Measurements from ENCODE around the gene SPOCK3. TPM values are rescaled to one million over a fixed set of nuclear protein-coding genes. Genes with fewer than 3 reads are reported as not detected.

The SPOCK3 gene
- total and polyA plus RNA-seq, 10 of the 15 experiments (the other 5 are each of a cell fraction or from before 2014, with no cell fraction given): 0.06 to 0.39 (median 0.09) TPM; not detected in 5

DNA sequence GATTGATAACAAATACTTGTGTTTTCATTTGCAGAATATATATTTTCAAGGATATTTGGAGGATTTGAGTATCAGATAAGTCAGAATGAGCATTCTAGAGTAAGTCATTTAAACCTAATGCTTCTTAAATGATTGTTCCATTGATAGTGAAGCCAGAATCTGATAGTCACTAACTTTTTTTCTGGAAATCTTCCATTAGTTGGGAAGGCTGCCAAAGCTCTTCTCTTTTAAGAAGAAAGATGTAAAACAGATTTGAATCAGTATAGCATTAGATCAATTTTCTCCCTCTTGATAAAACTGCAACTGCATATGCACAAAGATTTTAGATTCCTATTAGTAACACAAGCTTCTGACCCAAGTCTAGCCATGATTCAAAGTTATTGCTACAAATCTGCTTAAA lies 256.7 kb downstream of the SPOCK3 start:
- Histone ChIP-seq H2AFZ (ENCODE audit: control insufficient read depth, low read depth, low read length) (no peak overlapping the region), H3K4me3 (no peak overlapping the region), H3K36me3 (ENCODE audit: control insufficient read depth in 2 of 2, insufficient read depth in 2 of 2, low read length in 1 of 2) (no peaks in the 10 kb centered on the region), H3K27me3 (replicated peaks in 1 of 2; ENCODE audit: control insufficient read depth in 2 of 2, insufficient read depth in 2 of 2, low read length in 1 of 2) (no peaks in the 10 kb centered on the region), H3K79me2 (ENCODE audit: control insufficient read depth, insufficient read depth, low read length) (no peaks in the 10 kb centered on the region), H3K9ac (ENCODE audit: control insufficient read depth, insufficient read depth, low read length) (no peak overlapping the region), H3K4me1 (ENCODE audit: control insufficient read depth, insufficient read depth, low read length) (no peaks in the 10 kb centered on the region), H3K9me3 (replicated peaks; ENCODE audit: control insufficient read depth, insufficient read depth, low read length) (peaks cover 5% of the 10 kb centered on the region; the same call in 2 of the 3 replicates), H4K20me1 (ENCODE audit: control insufficient read depth, insufficient read depth) (no peaks in the 10 kb centered on the region), H3K4me2 (ENCODE audit: control insufficient read depth, insufficient read depth) (no peak overlapping the region), H3K27ac (ENCODE audit: control insufficient read depth, insufficient read depth) (no peak overlapping the region)
- POLR2A ChIA-PET: no interaction called here
- SMC1A ChIA-PET (ENCODE audit: uncharacterized antibody, unreplicated experiment): no interaction called here
- RAD21 ChIA-PET (ENCODE audit: unreplicated experiment): no interaction called here
- TF ChIP-seq NR2C1 (IDR thresholded peaks at IDR 0.05) (no peak), KLF5 (IDR thresholded peaks at IDR 0.05; ENCODE audit: partially characterized antibody) (no peak), EP300 (IDR thresholded peaks at IDR 0.05; ENCODE audit: borderline replicate concordance in 1 of 2, control insufficient read depth in 1 of 2, low read depth in 2 of 2, low read length in 2 of 2) (no peak), SMAD1 (IDR thresholded peaks at IDR 0.05; ENCODE audit: low read depth, partially characterized antibody) (no peak), ZBED1 (IDR thresholded peaks at IDR 0.05; ENCODE audit: borderline replicate concordance) (no peak), NR2C2 (IDR thresholded peaks at IDR 0.05; ENCODE audit: borderline replicate concordance, control insufficient read depth, insufficient read length, low read depth) (no peak)
- TF ChIP-seq, protein P1, sequence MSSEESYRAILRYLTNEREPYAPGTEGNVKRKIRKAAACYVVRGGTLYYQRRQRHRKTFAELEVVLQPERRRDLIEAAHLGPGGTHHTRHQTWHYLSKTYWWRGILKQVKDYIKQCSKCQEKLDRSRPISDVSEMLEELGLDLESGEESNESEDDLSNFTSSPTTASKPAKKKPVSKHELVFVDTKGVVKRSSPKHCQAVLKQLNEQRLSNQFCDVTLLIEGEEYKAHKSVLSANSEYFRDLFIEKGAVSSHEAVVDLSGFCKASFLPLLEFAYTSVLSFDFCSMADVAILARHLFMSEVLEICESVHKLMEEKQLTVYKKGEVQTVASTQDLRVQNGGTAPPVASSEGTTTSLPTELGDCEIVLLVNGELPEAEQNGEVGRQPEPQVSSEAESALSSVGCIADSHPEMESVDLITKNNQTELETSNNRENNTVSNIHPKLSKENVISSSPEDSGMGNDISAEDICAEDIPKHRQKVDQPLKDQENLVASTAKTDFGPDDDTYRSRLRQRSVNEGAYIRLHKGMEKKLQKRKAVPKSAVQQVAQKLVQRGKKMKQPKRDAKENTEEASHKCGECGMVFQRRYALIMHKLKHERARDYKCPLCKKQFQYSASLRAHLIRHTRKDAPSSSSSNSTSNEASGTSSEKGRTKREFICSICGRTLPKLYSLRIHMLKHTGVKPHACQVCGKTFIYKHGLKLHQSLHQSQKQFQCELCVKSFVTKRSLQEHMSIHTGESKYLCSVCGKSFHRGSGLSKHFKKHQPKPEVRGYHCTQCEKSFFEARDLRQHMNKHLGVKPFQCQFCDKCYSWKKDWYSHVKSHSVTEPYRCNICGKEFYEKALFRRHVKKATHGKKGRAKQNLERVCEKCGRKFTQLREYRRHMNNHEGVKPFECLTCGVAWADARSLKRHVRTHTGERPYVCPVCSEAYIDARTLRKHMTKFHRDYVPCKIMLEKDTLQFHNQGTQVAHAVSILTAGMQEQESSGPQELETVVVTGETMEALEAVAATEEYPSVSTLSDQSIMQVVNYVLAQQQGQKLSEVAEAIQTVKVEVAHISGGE (CRISPR knock-in tag; IDR thresholded peaks at IDR 0.05): no peak
- DNase-seq (ENCODE audit: low read depth, low spot score) (no peak), FAIRE-seq (no peak), ATAC-seq (no peak)
- no TSS peak for BruUV-seq (replicated peaks)
- CTCF ChIA-PET: no interaction called here
- in situ Hi-C loops (cut with MboI) (no loop called here), intact Hi-C loops (cut with micrococcal nuclease; ENCODE audit: unreplicated experiment) (no loop called here)

Measured in GM12878 (cell line).